Fibroblast of skin of back (primary cell): ENCODE data around the gene CHST4.
"Not testable (repeated sequence)": the region's sequence is repeated elsewhere in the genome, so short reads cannot be mapped to it uniquely, and the experiment has no call there.

Experiments used
- DNase-seq: peaks from one replicate; pipeline ENCODE4 v3.0.0-alpha.2; 2013

CHST4 gene

DNA sequence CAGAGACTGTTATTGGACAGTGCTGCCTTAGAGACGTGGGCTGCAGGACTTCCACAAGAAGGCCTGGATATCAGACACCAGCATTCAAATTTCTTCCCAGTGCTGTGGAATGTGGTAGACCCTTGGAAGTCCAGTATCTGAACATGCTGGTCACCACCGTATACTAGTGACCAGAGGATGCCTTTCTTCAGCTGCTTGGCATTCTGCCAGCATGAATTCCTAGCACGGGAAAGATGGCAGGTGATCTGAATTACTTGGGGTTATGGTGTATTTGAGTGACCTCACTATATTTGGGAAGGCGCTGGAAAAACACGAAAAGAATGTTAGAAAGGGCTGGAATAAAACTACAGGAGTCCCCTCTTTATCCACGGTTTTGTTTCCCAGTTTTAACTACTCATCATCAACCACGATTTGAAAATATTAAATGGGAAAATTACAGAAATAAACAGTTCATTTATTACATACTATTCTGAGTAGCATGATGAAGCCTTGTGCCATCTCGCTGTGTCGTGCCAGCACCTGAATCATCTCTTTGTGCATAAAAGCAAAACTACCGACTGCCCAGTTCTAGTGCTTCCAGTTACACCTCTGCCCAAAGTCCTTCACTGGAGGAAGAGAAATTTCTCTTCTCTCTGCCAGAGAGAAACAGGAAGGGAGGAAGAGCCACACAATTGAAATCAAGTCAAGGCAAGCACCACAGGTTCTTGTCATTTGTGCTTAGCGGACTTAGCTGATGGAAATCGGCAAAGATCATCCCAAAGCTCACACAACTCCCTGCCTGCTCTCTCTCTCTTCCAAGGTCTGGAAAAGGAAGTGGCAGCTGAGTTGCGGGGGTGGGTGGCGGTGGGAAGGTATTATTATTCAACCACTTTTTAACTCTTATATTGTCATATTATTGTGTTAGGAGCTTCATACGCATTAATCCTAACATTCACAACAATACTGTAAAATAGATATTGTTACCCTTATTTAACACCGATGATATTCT, 1.4 kb upstream of the CHST4 start:
- DNase-seq, result no peak

DNA sequence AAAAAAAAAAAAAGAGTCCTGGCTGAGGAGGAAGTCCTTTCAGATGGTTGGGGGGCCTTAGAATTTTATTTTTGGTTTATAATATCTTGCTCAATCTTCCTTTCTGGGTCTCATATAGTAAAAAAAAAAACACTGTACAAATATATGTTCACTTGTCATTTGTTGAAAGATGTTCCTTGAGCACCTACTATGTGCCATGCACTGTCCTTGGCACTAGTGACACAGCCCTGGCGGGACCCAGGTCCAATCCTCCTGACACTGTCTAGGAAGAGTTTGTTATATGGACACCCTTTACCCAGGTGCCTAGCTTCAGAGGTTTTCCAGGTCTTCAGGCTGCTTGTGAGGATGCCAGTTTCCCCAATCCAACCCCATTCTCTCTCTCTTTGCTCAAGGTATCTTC, 2.0 kb downstream of the CHST4 start:
- no peak for DNase-seq

DNA sequence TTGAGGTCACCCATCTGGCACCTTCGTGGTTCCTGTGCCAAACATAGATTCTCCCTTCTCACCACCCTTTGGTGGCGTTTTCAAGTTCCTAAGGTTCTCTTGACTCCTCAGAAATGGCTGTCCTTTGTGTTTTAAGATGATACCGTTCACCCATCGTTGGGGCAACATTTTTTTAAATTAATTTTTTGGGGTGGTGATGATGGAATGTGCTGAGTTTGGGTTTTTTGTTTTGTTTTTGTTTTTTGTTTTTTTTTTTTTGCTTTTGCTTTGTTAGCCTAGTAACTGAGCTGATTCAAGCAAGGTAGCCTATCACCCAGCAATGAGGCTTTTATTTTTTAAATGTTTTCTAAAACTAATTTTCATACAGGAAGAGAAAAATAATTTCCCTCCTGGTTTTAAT, 2.6 kb downstream of the CHST4 start:
- no peak for DNase-seq

DNA sequence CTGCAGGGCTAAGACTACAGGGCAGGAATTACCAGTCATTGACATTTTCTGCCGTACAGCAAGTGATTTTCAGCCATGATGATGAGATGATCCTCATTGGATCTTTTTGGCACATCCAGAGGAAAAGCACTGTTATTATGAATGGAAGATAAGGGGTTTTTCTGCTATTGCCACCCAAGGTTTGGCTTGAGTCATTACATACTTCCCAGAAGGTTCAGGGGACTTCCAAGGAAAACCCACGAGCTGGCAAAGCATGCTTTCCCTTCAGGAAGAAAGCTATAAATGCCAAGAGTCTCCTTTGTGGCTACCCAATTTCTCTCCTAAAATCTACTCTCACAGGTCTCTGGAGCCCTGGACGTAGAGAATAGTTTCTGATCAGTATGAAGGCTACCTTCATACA, 6.1 kb downstream of the CHST4 start:
- DNase-seq, result no peak

DNA sequence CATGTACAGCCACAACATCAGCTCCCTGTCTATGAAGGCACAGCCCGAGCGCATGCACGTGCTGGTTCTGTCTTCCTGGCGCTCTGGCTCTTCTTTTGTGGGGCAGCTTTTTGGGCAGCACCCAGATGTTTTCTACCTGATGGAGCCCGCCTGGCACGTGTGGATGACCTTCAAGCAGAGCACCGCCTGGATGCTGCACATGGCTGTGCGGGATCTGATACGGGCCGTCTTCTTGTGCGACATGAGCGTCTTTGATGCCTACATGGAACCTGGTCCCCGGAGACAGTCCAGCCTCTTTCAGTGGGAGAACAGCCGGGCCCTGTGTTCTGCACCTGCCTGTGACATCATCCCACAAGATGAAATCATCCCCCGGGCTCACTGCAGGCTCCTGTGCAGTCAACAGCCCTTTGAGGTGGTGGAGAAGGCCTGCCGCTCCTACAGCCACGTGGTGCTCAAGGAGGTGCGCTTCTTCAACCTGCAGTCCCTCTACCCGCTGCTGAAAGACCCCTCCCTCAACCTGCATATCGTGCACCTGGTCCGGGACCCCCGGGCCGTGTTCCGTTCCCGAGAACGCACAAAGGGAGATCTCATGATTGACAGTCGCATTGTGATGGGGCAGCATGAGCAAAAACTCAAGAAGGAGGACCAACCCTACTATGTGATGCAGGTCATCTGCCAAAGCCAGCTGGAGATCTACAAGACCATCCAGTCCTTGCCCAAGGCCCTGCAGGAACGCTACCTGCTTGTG, 10.7 kb downstream of the CHST4 start:
- no peak for DNase-seq

DNA sequence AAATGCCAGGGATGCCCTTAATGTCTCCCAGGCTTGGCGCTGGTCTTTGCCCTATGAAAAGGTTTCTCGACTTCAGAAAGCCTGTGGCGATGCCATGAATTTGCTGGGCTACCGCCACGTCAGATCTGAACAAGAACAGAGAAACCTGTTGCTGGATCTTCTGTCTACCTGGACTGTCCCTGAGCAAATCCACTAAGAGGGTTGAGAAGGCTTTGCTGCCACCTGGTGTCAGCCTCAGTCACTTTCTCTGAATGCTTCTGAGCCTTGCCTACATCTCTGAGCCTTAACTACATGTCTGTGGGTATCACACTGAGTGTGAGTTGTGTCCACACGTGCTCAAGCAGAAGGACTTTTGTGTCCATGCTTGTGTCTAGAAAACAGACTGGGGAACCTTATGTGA, 11.4 kb downstream of the CHST4 start:
- peak; percentile 16 for DNase-seq

DNA sequence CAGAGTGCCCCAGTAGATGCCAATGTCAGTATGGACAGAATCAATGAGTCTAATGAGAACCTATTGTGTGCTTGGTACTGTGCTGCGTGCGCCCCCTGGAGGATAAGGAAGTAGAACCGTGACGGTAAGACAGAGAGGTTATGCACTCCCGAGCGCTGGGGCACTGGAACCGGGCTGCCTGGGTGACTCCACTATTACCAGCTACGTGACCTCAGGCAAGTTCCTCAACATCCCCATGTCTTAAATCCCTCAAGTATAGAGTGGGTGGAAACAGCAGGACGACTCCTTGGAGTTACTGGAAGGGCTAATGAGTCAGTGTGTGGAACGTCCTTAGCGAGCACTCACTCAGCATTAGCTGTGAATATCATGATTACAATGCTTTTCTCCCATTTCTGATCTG, 16.2 kb downstream of the CHST4 start:
- DNase-seq, result peak; percentile 32

DNA sequence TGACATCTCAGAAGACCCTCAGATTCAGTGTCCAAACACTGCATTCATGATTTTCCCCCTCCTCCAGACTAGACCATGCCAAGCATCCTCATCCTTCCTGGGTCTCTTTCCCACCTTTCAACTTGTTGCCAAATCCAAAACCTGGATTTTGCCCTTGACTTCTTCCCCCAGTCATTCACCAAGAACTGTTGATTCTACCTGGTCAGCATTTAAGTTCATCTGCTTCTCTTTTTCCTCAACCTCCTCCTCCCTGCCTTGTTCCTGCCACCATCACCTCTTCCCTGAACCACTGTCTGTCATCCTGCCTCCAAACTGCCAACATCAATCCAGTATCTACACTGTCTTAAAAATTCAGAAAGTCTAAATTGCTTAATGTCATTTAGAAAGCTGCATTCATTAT, 20.9 kb downstream of the CHST4 start:
- DNase-seq, result no peak

DNA sequence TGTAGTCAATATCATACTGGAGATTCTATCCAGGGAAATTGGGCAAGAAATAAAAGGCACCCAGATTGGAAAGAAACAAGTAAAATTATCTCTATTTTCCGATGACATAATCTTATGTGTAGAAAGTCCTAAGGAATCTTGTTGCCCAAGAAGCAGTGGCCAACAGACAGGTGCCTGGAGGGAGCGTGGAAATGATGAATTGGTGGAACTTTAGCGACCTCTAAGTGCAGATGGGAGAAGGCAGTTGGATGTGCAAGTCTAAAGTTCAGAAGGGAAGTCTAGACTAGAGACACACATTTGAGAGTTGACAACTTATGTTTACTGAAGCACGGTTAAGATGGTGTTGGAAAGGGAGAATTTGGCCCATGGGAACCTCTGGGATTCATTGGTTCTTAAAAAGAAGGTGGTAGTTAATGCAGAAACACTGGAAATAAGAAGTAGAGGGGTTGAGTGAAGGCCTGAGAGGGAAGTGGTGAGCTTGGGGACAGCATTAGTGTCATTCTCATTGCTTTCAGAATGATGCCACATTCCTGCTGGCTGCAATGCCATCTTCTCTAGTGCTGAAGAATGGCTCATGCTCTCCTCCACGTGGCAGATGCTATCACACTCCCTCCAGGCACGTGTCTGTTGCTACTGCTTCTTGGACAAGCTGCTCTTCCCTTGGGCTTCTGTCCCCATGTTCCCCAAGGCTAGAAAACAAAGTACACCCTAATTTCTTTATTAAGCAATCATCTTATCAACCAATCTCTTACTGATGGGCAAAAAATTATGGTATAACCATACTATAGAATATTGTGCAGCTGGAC, 26.7 kb downstream of the CHST4 start:
- DNase-seq, result no peak

DNA sequence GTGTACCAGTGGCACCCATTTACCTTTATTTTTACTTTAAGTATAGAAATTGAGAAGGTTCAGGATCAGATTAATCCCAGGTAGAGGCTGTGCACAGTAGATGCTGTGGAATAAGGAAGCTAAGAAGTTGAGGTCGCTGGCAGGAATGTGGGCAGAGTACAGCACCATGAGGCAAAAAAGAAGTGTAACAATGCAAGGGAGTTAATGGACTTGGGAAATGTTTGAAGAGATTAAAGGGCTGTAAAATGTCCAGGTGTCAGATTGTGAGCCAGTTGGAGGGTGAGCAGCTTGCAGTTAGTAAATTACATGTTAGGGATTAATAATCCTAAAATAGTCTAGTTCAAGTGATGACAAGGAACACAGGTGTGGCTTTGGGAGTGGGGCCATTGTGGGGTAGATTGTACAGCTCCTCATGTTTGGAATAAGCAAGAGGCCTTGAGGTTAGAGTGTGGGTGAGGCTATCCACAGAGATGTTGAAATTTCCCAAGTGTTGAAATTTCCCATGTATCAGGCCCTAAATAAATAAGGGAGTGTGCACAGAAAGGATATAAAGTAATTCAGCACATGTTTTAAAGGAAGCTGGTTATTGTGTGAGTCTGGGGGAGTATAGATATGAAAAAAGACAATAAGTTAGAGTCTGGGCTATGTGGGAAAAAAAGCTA, 29.1 kb downstream of the CHST4 start:
- DNase-seq, result no peak

DNA sequence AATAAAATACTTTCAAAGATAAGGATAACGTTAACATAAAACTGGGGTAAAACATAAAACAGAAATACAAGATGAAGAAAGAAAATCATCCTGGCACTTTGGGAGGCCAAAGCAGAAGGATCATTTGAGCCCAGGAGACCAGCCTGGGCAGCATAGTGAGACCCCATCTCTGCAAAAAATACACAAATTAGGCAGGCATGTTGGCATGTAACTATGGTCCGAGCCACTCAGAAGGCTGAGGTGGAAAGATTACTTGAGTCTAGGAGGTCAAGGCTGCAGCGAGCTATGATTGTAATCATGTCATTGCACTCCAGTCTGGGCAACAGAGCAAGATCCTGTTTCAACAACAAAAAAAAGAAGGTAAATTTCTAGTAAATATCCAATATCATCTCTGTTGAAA, 31.1 kb downstream of the CHST4 start:
- no peak for DNase-seq

DNA sequence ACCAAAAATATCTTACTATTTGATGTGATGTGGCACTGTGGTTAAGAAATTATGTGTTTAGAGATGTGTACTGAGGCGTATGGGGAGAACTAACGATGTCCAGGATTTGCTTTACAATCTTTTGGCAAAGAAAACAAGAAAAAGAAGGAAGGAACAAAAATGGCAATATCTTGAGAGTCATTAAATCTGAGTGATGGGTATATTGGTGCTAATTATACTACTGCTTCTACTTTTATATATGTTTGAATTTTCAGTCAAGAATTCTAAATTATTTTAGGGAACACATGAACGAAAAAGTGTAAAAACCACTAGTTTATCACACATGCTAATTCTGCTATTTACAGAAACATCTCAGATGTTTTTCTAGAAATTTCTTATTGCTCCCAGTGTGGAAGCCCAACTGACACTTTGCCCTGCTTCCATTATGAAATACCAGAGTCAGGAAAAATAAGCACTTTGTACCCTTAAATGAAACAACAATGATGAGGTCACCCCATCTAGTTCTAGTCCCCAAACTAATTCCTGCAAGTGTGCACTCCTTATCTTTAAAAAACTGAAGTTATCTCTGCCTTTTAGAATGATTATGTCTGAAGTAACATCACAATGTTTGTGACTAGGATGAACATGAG, 31.8 kb downstream of the CHST4 start:
- DNase-seq, result no peak

DNA sequence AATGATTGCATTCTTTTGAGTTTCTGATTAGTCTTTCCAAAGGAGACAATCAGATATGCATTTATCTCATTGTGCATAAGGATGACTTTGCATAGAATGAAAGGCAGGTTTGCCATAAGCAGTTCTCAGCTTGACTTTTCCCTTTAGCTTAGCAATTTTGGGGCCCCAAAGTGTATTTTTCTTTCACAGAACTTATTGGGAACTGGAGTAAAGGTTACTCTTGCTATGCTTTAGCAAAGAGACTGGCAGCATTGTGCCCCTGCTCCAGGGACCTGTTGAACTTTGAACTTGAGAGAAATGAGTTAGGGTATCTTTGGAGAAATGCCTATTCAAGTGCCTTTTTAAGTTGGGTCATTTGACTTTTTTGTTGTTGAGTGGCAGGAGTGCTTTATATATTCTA, 33.6 kb downstream of the CHST4 start:
- DNase-seq, result no peak

DNA sequence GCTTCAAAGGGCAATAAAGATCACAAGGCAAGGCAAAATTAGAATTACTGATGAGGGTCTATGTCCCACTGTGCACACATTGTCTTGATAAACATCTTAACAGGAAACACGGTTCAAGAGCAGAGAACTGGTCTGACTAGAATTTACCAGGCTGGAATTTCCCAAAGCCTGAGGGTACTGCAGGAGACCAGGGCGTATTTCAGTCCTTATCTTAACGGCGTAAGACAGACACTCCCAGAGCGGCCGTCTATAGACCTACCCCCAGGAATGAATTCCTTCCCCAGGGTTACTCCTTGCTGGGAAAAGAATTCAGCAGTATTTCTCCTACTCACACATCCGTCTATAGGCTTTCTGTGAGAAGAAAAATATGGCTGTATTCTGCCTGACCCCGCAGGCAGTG, 35.7 kb downstream of the CHST4 start:
- not testable (repeated sequence) for DNase-seq

DNA sequence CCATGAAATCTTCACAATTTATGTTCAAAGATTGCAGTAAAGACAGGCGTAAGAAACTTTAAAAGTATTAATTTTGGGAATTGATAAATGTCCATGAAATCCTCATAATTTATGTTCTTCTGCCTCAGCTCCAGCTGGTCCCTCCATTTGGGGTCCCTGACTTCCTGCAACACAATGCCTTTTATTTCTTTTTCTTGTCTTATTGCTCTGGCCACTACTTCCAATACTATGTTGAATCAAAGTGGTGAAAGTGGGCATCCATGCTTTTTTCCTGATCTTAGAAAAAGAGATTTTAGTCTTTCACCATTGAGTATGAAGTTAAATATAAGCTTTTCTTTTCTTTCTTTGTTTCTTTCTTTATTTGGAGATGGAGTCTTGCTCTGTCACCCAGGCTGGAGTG, 36.3 kb downstream of the CHST4 start:
- DNase-seq, result no peak

DNA sequence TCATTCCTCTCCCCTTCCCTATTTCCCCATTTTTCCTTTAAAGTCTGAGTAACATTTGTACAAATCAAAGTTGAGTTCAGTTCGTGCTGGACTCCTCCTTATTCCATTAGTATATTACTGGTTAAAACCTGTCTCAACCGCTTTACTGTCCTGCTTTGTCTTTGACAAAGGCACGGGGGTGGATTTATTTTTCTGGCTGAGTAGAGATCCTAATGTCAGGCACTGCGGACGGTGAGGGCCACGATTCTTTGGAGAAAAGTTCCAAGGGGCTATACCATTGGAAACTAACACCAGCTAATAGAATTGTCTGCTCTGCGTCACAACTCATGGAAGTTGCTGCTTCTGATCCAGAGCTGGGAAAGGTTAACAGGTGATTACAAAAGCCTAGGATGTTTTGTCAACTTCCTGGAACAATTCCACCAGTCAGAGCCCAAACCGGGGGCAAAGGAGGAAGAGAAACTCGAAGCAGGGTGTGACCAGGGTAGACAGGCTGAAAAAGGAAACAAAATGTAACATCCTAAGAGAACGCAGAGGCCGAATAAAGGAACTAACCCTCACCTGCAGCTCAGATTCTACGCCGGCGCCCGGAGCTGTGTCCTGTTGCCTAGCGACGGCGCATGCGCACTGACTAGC, 38.2 kb downstream of the CHST4 start:
- DNase-seq, result no peak

DNA sequence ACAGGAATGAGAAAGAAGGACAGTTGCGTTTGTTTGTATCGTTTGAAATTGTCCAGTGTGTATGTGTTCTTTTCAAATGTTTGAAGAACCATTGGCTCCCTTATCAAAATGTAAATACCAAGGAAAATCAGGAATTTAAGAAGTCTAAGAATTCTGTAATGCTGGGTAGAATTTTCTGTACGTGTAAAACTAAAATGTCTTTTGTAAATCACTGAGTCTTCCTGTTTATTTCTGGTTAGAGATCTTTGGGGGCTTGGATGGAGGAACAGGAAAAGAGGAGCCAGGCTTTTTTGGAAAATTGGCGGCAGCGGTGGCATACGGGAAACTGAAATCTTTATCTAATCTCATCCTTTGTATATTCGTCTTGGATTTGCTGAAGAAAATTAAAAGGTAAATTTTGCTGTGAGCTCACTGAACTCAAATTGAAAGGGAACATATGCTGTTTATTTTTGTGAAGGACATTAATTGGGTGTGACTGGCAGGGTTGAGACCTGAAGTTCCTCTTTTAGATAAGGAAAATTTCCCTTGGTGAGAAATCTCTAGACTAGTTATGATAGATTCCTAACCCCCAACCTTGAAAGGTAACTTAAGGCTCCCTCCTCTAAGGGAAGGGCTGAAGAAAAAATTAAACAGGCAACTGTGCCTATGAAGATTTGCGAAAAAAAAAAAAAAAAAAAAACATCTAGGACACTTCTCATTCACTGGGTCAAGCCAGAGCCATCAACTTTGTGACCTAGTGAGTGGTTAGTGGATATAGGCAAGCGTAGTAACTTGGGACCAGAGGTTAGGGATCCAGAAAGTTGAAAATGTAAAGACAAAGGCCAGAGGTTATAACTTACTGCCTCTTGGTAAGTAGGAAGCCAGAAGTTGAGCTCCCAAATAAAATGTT, 39.8 kb downstream of the CHST4 start:
- no peak for DNase-seq

DNA sequence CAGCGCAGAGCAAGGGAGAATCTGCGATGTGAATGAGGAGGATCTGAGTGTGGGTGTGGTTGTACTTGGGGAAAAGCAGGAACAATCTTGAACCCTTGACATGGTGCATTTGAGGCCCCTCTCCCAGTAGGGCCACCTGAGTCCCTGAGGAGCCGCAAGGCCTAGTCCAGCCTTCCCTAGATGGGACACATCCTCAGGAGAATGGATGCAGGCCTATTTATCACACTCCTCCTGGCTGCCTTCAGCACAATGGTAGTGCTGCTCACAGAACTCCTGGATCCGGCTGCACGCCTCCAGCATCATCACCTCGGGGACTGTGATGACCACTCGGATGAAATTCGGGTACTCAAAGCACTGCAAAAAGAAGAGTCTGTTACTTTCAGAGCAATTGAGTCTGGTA, 41.7 kb downstream of the CHST4 start:
- DNase-seq, result no peak

DNA sequence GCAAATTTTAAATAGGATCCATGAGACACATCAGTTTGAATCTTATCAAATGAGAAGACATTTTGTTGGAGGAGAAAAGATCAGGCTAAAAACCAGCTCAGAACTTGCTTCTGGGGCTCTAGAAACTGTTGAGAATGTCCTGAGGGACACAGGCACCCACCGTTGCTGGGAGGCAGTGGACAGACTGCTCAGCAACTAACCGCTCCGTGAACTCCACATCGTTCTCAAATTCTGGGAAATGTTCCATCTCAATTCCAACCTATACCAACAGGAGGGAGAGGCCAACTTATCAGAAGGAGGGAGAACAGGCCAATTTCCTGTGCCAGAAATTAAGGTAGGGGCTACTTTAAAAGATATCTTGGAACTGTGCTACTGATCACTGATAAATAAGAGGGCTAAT, 42.3 kb downstream of the CHST4 start:
- no peak for DNase-seq

DNA sequence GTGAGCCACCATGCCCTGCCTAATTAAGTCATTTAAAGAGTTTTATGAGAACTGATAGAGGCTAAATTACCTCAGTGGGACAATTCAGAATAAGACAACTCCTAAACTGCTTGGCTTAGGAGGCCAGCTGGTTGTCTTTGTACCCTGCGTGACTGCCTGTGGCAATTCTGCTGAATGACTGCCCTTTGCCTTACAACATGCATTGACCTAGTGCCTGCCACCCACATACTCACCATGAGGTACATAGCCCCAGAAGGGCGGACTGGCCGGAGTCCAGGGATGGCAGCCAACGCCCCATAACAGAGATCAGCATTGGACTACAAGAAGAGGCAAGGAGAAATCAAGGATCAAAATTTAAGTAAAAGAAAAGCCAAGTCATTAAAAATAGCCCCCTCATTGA, 43.4 kb downstream of the CHST4 start:
- DNase-seq, result no peak
